HL-60/S4 treated with phorbol 12-myristate 13-acetate at 8.2 ng/mL for 4 days and 3 days (cell line): Measurements from ENCODE around the gene STH.

Experiments
- in situ Hi-C: fragments of 300-500 bp; cut with MboI; formaldehyde crosslinking; loops from 2 replicates; pipeline ENCODE4 v1.15.0; 2022; ENCODE audit warnings: low sequenced_read_pairs

STH gene

DNA sequence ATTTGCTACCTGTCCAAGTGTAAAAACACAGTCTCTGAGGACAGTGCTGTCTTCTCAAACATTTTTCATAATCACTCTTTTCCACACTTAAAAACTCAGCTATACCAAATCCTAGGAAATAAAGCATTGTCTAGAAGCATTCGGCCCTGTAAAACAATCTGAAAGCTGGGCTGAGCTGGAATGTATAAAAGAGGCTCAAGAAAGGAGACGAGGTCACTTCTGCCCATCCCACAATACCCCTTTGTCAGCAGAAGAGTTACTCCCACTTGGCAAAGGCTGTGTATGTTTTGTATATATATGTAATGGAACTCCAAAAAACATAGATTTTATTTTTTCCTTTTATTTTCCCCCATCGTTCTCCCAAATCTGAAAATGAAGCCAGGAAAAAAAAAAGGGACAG, 43.9 kb downstream of the STH start:
- in situ Hi-C loops = no loop called here

DNA sequence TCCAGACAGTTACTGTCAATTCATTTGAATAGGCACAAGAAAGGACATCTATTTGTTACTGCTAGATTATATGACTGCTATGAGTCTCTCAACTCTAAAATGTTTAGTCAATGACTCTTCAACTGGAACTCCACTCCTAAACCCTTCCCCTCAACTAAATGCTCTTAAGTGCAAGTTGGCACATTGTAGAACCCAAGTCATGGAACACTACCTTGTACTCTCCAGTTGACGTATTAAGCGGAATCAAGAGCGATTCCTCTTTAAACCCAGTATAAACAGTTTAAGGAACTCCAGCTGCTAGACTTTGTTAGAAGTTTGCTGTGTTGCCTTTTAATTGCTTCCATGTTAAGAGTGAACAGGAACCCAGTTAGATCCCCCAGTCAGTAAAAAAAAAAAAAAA, 44.6 kb downstream of the STH start:
- in situ Hi-C loops = no loop called here

DNA sequence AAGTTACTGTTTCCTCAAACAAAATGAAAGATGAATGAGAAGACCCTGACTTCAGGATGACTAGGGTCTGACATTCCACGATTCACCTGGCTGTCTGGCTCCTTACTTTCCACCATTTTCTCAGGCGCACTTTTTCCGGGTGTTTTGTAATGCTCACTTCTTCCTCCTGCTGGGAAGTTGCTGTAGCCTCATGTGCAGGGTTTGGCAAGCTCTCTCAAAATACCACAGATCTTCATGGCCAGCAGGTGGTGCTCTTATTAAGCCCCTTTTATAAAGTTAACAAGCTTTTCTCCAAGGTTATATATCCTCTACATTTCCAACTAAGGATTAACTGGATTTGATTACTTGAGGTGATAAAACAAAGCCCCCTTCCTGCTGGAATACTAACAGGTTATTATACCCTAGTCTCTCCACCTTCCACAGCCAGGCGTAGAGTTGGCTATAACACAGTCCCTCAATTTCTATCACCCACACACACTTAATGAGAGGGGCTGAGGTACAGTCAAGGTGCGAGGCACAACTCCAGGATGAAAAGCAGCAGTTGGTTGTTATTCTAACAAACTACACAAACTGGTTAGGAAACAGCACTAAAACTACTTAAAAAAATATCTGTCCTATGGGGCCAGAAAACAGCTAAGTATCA, 45.4 kb downstream of the STH start:
- in situ Hi-C loops = no loop called here

DNA sequence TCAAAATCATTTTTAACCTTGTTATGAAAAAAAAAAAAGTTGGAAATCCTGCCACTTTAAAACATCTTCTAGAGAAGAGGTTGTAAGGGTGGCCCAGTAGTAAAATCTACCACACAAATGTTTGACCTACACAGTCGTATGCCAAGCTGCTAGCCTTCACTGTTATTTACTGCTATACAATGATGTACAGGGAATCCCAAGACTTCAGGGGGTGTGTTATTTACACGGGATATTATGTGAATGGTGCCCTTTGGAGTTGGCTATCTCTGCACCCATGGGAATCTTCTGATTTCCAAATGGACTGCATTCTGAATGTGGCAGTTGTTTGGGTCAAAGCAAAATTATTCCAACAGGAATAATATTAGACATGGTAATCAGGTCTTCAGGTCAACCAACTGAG, 45.9 kb downstream of the STH start:
- in situ Hi-C loops = no loop called here

DNA sequence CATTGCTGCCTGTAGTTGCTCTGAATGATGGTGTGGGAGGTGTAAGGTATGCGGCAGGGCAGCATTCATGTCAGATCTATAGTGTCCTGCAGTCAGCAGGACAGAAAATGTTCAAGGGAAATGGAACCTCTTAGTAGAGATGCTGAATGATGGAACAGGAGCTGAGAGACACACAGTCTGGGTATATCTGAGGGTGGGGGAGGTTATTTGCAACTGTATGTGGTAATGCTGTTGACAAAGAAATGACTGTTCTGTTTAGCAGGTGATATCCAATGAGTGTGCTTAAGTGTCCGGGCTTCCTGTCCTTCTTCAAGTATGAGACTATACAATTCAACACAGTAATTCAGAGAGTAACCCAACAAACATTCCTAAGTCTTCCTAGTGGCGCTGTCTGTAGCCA, 46.6 kb downstream of the STH start:
- in situ Hi-C loops = no loop called here

DNA sequence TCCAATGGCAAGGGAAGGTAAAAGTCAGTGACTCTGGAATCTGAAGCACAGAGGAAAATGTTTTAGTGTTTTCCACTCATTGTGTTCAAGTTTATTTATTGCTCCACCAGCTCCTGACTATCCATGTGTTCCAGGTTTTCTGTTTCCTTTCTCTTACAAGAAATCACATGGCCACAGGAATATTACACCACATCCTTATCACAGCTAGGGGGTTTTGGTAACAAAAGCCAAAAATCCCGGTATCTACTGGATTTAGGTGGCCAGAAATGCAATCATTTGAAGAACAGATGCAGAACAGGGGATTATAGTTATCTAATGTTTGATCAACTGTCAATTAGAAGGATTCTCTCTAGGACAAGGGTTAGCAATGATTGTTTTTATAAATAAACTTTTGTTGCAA, 47.9 kb downstream of the STH start:
- in situ Hi-C loops = no loop called here

DNA sequence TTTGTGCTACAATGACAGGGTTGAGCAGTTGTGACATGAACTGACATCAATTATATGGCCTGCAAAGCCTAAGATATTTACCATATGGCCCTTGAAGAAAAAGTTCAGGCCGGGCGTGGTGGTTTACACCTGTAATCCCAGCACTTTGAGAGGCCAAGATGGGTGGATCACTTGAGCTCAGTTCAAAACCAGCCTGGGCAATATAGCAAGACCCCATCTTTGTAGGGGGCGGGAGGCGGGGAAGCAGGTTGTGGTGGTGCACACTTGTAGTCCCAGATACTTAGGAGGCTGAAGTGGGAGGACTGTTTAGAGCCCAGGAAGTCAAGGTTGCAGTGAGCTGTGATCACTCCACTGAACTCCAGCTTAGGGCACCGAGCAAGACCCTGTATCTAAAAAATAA, 48.3 kb downstream of the STH start:
- in situ Hi-C loops = no loop called here

DNA sequence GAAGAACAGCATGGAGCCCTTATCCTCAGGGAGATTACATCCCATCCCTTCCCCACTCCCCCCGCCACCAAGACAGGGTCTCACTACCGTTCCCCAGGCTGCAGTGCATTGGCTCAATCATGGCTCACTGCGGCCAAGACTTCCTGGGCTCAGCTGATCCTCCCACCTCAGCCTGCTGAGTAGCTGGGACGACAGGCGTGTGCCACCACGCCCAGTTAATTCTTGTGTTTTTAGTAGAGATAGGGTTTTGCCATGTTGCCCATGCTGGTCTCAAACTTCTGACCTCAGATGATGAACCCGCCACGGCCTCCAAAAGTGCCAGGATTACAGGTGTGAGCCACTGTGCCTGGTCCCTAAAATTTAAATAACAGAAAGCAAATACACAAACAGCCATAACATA, 48.8 kb downstream of the STH start:
- in situ Hi-C loops = no loop called here
